Activated CD4-positive, alpha-beta T cell treated with anti-CD3 and anti-CD28 coated beads for 48 hours (primary cell): Measurements from ENCODE around the gene PCSK5.

Experiments
- DNase-seq: peaks from one replicate; pipeline ENCODE4 v3.0.0-alpha.2; 2020

PCSK5 gene

DNA sequence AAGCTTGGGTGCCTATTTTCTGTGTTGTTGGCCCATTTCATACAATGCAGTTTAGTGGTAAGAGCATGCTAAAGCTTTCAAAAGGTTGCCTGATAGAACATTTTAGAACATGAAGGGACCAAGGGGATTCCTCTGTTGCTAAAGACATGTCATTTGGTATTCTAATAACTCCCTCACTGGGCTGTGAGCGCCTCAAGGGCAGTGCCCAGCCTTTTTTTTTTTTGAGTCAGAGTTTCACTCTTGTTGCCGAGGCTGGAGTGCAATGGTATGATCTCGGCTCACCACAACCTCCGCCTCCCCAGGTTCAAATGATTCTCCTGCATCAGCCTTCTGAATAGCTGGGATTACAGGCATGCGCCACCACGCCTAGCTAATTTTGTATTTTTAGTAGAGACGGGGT, 77.1 kb downstream of the PCSK5 start:
- no peak for DNase-seq

DNA sequence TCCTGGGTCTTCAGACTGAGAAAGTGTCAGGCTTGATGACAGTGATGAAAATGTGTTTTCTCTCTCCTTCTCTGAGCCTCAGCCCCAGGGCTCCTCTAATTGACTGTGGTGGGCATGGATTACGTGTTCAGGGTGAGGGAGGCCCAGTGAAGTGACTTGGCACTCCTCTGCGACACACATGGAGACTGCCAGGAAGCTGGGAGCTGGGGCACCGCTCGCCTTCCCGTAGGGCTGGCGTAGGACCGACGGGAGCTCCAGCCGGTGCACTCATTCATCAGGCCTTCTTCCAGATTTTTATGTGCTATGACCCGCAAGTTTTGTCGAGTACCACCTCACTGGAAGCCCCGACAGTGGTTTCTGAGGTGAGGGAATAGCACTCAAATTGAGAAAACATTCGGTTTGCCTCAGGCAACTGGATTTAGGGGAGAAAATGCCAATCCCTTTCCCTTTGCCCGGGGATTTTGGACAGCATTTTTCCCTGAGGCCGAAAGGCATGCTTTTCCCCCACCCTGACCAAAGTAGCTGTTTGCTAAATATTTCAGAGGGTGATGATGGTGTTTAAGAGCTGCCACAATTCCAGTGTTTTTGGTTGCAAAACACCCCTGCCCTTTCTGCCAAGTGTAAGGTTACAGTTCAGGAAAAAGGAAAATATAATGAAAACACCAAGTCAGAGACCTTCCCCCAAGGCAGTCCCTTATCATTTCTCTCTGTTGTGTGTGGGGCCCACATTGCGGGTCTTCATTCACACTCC, 83.7 kb downstream of the PCSK5 start:
- DNase-seq: no peak

DNA sequence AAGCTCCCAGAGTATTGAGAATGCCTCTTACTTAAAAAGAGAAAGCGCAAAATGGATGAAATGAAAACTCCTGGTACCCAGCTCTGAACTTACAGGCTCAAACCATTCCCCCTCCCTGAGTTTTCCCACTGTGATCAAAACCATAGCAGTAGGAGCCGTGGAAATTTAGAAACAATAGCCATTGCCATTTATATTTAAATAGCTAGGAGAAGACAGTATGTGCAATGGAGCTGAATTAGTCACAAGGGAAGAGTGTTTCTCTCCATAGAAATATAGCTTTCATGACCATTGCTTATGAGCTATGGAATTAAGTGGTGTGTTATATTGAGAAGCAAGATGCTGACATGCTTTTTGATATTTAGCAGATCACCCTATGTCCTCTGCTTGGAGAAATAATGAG, 84.6 kb downstream of the PCSK5 start:
- no peak for DNase-seq

DNA sequence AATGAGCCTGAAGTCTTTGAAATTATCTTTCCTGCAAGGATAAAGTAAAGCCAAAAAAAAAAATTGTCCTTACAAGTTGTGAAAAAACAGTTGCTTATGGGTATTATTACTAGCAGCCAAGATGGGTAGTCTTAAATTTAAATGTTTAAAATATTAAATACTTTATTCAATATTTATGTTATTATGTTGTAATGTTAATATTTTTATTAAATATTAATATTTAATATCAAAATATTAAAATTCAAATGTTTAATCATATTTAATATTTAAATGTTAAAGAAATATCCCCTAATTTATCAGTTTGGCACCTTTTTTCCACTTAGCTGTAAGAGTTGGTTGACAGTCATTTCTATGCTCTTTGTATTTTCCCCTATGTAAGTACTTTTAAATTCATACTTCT, 86.1 kb downstream of the PCSK5 start:
- no peak for DNase-seq

DNA sequence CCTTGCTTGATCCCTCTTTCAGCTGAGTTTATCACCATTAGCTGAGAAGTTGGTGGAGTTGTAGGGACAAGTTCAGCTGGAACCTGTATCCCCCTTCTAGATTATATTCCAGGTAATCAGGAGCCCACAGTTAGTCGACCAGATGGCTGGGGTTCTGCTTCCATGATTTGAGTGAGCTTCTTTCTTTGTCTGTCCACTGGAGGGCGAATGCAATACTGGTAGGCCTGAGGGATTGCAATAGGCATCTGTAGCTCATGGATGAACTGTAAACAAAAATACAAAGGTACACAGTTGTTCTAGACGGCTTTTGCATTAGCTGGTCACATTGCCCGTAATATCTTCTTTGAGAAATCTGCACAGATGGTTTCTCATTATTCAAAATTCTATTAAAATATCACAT, 88.9 kb downstream of the PCSK5 start:
- peak; percentile 12 for DNase-seq

DNA sequence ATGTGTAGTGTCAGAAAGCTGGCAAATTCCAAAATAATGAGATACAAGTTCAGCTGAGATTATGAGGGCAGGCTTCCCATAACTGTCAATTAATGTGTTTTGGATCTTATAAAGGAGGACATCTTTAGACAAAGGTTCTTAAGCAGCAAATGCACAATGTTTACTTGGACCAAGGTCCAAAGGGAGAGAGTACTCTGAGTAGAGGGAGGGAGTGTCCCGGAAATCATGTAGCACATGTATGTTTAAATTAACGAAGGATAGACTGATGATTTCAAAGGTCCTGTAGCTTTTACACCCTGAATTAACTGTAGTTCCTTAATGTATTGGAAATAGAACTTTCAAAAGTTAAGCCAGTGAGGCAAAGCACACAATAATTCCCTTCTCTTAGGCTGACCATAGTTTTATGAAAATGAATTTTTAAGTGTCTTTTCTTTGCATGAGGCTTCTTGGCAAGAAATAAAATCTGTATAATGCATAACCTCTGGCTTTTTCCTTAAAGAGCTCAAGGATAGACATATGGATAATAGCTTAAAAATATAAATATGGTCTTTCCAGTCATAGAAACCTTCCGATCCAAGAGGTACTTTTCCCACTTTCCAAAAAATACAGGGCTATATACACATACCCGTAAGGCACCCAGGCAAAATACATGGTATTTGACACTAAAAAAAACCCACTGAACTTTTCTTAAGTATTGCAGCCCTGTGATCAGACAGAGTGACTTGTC, 93.0 kb downstream of the PCSK5 start:
- DNase-seq: no peak

DNA sequence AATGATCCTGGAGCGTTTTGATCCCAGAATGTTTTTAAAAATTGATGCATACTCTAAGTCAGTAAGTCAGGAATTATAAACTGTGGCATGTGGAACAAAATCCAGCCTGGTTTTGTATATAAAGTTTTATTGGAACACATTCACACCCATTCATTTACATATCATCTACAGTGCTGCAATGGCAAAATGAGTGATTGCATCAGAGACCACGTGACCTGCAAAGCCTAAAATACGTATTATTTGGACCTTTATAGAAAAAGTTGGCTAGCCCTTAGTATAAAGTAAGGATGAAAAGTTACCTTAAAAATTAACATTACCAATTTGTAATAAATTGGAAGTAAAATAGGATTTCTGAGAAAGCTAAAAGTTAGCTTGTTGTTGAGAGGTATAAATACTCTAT, 95.0 kb downstream of the PCSK5 start:
- DNase-seq: no peak

DNA sequence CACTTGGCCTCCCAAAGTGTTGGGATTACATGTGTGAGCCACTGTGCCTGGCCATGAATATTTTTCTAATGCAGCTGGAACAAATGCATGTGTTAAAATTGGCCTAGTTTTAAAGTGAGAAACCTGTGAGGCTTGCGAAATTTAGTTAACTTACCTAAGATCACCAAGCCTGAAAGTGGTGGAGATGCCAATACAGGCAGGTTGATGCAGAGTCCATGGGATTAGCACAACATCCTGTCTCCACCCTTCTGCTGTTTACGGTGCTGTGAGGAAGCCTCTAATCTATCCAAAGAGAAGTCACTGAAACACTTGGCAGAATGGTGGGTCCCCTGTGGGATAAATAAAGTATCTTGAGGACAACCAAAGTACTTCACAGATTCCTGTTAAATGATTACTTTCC, 98.2 kb downstream of the PCSK5 start:
- no peak for DNase-seq

DNA sequence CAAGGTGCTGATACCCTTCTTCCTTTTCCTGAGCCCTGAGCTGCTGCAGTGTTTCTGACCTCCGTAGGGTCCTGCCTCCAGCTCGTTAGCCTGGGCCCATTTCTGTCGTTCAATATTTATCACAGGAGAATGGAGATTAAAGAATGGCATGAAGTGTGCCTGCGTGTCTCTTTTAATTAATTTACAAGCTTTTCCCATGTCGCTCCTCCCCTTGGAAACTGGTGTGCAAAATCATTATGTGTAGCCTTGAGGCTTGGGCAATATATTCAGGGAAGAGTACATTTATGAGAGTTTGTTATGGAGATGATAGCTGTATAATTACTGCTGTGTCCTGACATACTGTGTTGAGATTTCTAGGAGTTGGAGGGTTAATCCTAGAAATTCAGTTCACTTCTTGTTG, 99.7 kb downstream of the PCSK5 start:
- no peak for DNase-seq

DNA sequence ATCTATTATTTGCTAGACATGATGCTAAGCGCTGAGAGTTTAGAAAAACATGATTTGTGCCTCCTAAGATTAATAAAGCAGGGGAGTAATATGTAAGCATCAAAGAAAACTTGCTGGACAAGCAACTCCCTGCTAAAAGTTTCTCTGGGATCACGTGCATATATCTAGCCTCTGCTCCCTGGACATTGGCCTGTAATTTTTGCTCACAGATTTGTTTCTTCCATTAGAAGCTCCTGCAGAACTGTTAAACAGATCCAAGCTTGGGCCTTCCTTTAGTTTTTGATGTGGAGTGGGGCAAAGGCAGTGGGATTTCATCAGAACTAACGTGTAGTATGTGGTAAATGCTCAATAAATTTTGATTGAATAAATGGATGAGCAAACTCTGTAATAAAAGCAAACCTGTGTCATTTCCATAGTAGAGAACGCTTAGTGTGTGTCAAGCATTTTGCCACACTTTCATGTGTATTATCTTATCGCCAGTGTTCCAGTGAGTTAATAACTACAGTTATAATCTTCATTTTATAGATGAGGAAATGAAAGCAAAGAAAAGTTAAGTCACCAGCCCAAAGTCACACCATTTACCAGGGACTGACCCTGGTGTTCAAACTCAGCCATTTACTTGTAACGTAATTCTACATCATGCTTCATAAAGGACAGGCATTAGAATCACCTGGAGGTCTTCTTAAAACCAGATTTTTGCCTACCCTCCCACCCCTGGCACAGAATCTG, 100.3 kb downstream of the PCSK5 start:
- no peak for DNase-seq

DNA sequence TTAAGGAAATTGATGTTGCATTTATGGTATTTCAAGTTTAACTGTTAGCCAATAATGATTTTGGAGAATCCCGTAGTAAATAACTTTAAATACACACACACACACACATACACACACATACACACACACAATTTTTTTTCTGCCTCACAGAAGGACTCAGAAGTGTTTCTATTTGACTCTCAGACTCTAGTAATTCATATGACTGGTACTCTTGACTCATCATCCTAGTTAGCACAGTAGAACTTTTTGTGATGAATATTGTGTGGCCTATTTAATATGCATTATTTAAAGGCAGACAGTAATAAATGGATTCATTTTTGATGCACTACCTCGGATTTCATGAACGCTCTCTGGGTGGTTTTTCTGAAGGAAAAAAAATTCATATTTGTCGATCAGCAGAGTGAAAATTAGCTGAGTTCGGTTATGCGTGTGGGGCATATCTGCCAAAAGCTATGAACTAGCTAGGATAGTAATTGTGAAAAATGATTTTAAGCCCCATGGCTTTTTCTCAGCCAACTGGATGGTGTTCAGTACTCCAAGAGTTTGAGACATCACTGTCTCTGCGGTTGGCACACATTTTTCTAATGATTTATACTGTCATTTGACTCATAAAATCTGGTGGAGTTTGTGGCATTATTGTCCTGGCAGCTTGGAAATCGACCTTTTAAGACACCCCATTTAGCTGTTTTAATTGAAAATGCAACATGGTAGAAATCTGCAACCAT, 102.2 kb downstream of the PCSK5 start:
- DNase-seq: no peak

DNA sequence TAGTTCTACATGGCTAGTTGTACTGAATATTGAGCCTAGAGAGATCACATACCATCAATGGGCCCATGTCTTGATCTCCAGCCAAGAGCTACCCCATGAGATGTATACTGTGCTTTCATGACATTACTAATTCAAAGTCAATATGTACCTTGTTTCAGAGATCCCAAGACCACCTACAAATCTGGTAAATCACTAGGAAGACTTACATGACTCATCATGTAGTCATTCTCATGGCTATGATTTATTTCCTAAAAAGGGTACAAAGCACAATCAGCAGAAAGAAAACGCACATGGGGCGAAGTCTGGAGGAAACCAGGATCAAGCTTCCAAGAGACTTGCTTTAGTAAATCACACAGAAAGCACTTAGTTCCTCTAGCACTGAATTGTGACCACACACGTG, 103.0 kb downstream of the PCSK5 start:
- no peak for DNase-seq

DNA sequence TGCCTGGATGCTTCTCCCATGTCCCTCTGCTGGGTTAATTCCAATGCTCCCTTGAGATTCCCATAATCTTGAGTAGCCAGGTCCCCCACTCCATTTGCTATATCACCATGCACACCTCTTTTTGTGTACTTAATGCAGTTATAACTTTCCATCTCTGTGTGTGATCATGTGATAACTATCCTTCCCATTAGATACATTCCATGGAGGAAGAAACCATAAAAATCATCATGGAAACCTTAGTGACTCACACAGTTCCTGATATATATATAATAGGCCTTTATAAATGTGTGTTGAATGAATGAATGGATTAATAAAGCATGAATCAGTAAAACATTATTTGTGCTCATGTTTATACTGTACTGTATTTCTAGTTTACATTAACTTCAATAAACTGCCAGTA, 104.6 kb downstream of the PCSK5 start:
- DNase-seq: no peak

DNA sequence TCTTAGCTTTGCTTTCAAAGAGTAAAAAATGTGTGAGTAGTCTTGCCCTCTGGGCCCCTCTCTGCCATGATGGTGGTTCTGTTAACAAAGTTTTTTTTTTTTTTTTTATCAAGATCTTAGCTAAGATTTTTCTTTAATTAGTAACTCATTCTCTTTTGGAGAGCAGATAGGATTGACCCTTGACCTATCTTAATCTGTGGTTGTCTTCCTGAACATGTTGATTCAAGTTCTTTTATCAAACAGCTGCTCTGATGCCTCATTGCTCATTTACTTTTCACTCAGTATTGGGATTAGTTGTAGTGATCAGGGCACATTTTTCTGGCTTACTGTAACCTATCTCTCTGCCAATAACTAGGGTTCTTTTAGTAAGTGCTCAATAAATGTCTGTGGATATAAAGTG, 106.3 kb downstream of the PCSK5 start:
- DNase-seq: no peak

DNA sequence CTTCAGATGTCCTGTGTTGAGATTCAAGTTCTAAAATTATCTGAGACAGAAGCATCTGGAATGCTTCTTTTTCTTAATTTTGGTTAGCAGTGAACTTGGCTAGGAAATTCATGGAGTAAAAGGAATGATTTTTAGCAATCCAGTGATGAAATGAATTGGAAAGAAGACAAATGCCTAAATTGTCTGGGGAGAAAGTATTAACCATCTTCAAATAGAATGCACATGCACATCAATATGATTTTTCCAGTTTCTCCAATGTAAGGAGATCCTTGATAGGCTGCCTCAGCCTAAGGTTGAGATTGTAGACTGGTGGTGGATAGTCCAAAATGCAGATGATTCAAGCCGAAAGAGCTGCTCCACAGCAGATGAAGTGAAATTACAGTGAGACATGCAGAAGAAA, 106.7 kb downstream of the PCSK5 start:
- DNase-seq: no peak

DNA sequence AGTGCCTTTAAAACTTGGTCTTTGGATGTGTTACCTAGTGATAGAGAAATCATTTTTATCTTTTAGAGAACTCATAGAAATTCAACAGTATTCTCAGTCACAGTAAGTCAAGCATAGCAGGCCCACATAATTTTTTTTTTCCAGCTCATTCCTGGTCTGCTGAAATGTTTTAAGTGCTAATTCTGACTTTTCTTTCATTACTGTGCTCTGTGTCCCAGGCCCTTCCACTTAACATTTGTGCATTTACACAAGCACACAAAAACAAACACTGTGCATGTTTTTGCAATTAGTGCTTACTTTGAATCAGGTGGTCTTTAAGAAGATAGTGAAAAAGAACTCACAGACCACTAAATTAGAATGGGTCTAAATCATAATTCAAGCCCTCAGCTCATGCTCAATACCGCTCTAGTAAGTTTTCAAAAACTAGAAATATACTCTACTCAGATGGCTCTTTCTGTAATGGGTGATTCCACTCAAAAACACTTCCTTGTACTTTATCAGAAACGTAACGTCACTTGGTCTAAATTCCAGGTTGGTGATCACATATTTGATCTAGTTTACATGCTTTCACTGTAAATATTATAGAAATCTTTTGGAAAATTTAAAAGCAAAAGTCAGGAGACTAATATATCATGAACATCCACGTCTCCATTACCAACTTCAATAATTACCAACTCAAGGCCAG, 107.8 kb downstream of the PCSK5 start:
- DNase-seq: no peak

DNA sequence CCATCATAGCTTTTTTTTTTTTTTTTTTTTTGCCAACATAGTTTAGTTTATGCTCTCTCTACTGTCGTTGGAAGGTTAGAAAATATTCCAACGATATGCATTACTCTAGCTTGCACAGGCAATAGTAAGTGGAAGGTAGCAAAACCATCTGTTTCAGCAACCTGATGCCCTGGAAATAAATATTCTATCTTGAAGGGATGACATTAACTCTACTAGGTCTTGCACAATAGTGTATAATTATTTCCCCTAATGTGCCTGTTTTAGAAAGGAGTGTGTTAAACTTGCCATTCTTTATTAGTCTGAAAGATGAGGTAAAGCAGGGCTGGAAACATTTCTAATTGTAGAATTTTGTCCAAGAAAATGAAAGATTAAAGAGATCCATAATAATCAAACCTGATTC, 111.0 kb downstream of the PCSK5 start:
- no peak for DNase-seq

DNA sequence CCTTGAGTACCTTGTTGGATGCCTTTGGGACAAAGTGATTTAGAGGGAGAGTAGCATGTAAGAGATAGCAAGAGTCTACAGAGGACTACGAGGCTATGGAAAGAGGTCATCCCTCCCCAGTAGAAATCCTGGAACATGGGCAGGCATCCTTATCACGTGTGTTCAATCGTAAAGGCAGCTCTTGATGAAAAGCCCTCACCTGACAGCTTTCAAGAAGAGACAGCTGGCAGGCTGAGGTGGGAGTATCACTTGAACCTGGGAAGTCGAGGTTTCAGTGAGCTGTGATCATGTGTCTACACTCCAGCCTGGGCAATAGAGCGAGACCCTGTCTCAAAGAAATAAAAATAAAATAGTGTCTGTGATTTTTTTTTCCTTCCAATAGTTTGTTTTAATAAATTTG, 112.6 kb downstream of the PCSK5 start:
- no peak for DNase-seq

DNA sequence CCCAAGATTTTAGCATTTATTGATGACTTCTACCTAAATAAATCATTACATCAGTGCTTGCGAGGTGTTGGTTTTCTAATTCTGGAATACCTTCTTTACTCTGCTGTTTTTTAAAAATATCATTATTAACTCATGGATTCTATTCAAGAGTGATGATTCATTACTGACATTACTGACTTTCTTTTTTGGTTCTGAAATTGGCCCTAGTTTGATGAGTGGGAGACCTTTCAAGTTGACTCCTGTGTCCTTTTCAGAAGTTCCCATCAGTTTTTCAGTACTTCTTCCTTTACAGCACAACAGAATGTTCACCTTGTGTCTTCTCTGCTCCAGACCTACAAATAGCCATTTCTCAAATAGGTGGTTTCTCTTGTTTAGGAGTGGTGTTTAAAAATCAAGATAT, 114.1 kb downstream of the PCSK5 start:
- DNase-seq: no peak

DNA sequence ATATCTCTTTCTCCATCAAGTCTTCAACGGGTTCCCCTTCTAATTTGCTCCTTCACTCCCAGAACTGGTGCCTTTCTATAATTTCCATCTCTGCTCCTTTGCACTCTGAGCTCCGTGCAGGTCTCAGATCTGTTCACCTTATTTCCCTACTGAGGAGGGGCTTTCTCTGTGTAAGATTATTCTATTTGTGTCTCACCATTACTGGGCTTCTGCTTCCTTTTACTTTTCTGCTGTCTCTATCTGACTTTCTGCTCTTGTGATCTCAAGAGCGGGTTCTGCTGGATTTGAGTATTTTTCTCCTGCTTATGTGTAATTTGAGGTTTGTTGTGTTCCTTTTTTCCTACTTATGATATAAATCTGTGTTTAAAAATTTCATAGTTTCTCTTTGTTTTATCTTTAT, 117.5 kb downstream of the PCSK5 start:
- DNase-seq: no peak

DNA sequence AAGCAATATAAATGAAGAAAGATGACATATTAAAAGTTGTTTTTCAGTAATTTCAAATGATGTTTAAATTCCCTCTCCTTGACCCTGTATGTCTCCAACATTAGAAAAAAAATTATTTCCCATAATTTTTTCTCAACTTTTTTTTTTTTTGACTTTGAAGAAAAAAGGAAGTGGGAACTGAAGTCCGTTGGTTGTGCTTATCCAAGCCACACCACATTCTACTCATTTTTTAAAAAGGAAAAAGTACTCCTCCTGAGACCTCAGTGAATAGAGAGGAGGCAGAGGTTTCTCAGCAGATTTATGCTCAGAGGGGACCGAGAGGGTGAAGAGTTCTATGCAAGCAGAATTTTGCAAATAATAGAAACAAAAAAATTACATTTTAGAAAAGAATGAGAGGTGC, 123.3 kb downstream of the PCSK5 start:
- no peak for DNase-seq

DNA sequence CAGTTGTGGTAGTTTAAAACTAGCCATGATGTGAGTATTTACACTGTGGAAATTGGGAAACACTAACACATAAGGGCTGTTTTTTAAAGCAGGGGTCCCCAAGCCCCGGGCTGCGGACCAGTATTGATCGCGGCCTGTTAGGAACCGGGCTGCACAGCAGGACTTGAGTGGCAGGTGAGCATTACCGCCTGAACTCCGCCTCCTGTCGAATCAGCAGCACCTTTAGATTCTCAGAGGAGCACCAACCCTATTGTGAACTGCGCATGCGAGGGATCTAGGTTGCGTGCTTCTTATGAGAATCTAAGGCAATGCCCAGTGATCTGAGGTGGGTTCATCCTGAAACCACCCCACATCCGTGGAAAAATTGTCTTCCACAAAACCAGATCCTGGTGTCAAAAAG, 127.8 kb downstream of the PCSK5 start:
- no peak for DNase-seq

DNA sequence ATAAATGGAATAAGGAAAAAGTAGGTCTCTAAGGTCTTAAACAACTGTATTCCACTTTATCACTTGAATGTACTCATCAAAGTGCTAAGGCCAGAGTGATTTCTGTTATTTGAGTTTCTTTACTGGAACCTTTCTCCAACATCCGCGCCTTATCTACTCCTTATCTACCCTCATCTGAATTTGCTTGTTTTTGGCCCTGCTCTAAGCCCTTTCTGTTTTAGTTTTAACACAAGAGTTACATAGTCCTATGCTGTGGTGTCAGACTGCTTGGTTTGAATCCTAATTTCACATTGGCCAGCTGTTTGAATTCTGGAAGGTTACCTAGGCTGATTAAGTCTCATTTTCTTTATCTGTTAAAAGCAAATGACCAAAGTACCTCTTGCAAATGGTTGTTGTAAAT, 128.3 kb downstream of the PCSK5 start:
- DNase-seq: no peak
